Measurements from ENCODE around the gene LRRC4.

Gene LRRC4

DNA sequence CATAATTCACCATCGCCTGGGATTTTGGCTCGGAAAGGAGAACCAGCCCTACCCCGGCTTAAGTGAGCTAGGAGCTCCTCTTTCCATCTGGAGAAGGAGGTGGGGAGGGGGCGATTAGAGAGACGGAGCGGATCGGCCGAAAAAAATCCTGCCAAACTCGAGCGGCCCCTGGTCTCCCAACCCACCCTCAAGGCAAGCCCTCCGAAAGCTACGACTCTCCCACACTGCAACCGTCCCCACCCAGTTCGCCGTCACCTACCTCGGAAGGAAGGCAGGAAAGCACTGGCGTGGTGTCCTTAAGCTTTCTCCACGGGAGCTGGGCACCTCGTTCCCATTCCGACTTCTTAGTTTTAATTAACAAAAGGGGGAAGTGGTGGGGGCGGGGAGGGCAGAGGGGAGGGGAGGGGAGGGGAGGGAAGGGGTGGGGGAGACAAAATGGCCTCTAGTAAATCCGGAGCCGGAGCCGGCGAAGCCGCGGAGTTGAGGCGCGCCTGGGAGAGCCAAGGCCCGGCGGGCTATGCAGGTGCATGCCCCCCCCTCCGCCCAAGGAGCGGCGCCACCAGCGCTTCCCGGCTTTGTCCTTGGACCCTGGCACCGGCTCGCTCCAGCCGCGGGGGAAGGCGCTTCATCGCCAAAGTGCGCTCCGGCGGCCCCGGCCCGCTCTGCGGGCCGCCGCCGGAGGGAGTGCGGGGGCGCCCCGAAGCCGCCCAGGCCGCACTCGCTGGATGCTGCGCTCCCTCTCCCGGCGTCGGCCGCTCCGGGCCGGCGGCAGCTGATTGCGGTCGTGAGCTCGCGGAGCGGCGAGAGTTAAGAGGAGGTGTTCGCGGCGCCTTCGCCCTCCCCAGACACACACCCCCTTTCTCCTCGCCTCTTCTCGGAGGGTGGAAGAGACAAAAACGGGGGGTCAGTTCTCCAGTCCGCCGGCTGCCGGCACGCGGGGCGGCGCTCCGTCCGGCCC, at the start of gene LRRC4:
LRRC4 (minus strand) TSS at position 784 of the 958 bp plus-strand sequence. CDS start 797 bp downstream, outside the sequence.
- no peak for DNase-seq (ENCODE audit: low read depth, low spot score)

DNA sequence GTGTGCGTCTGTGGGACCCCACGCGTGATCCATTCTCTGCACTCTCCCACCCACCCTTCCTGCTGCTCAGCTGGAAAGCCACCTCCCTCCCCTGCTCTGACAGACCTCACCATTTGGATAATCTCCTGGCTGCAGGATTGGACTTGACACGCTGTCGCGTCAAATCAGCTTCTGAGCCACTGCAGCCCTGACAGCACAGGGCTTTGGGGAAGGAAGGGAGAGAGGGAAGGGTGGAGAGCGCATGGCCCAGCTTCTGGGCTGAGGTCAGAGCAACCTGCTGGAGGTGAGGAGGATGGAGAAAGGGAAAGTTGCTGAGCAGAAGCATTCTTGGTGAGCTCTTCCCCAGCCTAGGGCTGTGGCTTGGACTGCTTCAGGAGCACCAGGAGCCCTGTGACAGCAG, 48.9 kb upstream of the LRRC4 start:
- DNase-seq (ENCODE audit: low read depth, low spot score) = no peak

- DNase-seq (ENCODE audit: low read depth, low spot score) = no peak
Measured at GRCh38 chr7:128078309-128078708, 47.1 kb upstream of the LRRC4 start.

DNA sequence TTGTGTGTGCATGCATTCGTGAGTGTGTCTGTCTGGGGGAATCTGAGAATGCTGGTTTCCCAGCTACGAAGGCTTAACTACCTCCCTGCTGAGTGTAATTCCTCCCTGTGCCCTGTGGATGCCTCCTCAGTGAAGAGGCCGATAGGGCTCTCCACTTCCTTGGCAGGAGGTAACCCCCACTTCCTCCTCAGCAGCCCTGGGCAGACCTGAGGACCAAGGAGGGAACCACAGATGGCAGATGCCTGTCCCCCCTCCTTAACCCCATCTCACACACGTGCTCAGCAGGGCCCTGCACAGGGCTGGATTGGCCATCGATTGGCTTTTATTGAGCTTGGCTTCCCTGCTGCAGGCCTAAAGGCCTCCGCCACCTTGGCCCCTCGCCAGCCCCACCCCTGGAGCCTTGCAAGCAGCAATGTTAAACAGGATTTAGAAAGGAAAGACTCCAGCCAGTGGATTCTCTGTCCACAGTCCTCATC, 45.6 kb upstream of the LRRC4 start:
- no peak for DNase-seq (ENCODE audit: low read depth, low spot score)

DNA sequence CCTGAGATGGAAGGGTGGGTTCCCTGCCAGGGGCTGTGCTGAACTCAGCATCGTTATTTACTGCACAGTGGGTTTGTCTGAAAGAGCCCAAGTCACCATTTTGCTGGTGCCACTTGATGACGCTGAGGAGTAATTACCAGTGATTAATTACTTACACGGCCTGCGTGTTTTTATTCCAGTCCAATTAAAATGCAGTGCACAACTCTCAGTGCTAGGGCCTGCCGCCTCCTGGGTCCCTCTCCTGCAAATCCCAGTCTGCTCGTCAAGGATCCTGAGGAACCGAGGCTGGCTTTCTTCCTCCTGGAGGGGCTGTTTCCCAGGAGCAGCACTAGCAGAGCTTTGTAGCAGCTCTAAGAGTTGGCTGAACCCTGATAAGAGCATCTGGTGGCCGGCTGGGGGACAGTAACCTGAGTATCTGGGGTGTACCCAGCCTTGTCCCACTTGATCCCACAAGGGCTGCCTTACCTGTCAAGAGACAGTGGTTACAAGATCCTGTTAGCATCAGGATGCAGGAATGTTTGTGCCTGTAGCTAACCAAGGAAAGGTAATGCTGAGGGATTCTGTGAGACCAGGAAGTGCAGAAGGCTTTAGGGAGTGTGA, 45.1 kb upstream of the LRRC4 start:
- no peak for DNase-seq (ENCODE audit: low read depth, low spot score)

DNA sequence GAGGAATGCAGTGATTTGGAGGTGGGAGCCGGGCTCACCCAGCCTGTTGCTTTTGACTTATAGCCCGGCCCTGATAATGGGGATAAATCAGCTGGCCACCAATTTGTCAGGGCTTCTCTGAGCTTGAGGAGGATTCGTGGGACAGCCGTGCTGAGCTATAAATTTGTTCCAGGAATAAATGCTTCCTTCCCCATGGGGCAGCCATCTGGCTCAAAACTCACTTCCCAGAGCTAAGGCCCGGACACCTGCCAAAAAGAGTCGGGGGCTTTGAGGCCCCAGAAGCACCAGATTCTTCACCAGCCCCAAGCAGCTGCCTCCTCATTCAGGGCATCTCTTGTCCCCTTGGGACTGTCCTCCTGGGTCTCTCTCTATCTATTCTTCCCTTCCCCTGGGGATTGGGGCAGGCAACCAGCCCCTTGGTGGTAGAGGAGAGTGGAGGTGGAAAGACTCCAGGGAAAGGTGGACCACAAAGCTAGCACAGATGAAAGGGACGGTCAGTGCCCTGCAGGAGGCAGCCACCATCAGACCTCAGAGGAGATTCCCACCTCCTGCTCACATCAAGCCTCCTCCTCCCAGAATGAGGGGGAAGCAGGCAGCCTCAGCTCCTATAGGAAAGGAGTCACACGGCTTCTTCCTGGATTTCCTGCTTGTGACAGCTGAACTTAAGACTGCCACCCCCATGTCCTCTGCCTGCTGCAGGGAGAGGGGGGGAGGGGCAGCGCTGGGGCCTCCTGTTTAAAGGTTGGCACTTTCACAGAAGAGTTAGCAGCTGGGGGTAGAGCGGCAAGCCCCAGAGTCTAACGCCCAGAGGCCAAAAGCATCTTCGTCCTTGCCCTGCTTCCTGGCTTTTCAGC, 44.2 kb upstream of the LRRC4 start:
- no peak for DNase-seq (ENCODE audit: low read depth, low spot score)

GRCh38 chr7:128074736-128075135, 43.5 kb upstream of the LRRC4 start:
- DNase-seq (ENCODE audit: low read depth, low spot score) = no peak

- DNase-seq (ENCODE audit: low read depth, low spot score) = no peak
Measured at GRCh38 chr7:128074336-128074735, 43.1 kb upstream of the LRRC4 start.

DNA sequence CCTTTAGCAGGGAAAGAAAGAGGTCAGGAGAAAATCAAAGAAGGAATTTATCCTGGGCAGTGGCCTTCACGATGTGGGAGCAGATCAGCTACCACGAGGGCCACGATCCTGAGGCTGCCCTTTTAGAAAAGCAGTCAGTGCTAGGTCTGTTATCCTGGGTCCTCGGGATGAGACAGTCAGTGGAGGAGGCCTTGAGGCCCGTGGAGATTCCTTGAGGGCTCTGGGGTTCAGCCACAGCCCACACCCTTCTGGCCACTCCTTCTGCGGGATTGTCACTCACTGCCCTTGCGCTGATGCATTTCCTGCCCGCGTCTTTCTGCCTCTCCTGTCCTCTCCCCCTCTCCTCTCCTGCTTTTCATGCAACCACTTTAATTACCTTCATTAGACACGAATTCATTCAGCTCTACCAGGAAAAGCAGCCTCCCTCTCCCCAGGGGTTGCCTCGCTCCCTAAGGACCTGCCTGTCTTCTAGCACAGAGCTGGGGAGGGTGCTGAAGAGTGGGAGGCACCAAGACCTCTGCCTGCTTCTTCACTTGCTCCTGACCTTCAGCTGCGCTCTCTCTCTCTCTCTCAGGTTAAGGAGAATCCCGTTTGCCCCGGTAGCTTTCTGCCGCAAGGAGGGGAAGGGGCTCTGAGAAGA, 42.6 kb upstream of the LRRC4 start:
- no peak for DNase-seq (ENCODE audit: low read depth, low spot score)

DNA sequence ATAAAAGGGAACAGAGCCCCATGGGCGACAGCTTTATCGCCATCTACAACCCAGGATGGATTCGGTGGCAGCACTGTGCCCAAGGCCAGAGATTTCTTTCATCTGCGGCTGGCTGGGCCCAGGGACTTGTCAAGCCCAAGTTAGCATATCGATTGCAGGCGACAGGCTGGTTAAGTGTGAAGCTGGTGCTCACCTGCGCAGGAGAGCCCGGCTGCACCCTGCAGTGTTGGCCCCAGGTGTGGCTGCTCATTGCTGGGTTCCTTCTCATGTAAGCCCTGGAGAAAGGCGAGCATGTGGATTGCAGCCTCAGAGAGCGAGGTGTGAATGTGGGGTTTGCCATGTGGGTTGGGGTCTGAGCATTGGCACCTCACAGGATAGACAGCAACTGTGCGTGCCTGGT, 40.6 kb upstream of the LRRC4 start:
- no peak for DNase-seq (ENCODE audit: low read depth, low spot score)

GRCh38 chr7:128071376-128071775, 40.1 kb upstream of the LRRC4 start:
- DNase-seq (ENCODE audit: low read depth, low spot score) = no peak

- no peak for DNase-seq (ENCODE audit: low read depth, low spot score)
Measured at GRCh38 chr7:128069373-128070364, 38.4 kb upstream of the LRRC4 start.

DNA sequence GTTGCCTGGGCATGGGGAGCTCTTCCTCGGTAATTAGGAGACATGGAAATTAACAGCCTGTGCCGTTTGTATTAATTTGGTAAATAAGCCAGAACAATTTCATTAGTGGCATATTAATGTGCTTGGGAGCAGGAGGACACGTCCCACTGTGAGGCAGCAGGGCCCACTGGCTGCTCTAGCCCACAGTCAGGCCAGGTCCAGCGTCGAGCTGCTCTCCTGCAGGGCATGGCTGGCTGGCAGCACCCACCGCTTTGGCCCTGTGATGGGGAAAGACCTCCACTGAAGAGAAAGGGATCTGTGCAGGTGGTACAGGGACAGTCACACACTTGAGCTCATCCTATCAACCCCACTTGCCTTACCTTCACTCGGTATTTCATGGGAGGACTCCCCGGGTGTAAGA, 37.5 kb upstream of the LRRC4 start:
- no peak for DNase-seq (ENCODE audit: low read depth, low spot score)

- DNase-seq (ENCODE audit: low read depth, low spot score) = no peak
Measured at GRCh38 chr7:128067983-128068382, 36.7 kb upstream of the LRRC4 start.

DNA sequence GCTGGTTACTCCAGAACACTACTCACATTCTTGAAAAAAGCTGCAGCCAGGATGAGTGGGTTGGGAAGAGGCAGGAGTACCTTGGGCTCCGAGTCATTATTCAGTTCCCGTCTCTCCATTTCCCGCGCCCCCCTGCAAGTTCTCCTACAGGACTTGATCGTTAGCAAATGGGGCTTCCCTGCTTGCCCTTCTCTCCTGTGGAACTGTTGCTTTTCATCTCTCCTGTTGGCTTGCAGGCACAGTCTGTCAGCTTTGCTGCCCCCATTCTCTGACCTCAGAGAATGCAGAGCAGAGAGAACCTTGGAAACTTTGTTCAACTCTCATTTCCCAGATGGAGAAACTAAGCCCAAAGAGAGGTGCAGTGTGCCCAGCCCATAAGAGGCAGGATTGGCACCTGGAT, 35.6 kb upstream of the LRRC4 start:
- no peak for DNase-seq (ENCODE audit: low read depth, low spot score)

- no peak for DNase-seq (ENCODE audit: low read depth, low spot score)
Measured at GRCh38 chr7:128066395-128066794, 35.2 kb upstream of the LRRC4 start.

- DNase-seq (ENCODE audit: low read depth, low spot score) = no peak
Measured at GRCh38 chr7:128065872-128066271, 34.6 kb upstream of the LRRC4 start.

GRCh38 chr7:128063088-128063487, 31.9 kb upstream of the LRRC4 start:
- DNase-seq (ENCODE audit: low read depth, low spot score) = no peak

DNA sequence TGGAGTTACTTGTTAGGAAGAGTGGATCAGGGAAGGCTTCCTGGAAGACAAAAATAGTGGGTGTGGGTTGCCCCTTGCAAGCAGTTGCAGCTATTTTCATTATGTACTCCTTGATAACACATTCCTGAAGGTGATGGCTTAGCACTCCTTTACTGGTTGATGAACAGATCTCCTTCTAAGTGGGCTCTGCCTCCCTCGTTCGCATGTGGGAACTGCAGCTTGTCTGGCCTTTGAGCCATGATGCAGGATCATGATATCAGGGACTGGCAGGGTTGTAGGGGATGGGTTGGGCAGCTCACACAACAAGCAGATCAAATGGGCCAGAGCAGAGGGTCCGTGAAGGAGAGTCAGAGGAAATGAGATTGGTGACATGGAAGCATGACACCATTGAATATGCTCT, 28.8 kb upstream of the LRRC4 start:
- no peak for DNase-seq (ENCODE audit: low read depth, low spot score)
